NCI-H128 (cell line): ENCODE data around the gene TXNDC17.
"Not testable (repeated sequence)": the region's sequence is repeated elsewhere in the genome, so short reads cannot be mapped to it uniquely, and the experiment has no call there.

ENCODE experiments used
- DNase-seq: peaks from one replicate; lab custom pipeline; 2025; ENCODE audit not compliant: unreplicated experiment; lab: John Stamatoyannopoulos, UW

TXNDC17 gene

DNA sequence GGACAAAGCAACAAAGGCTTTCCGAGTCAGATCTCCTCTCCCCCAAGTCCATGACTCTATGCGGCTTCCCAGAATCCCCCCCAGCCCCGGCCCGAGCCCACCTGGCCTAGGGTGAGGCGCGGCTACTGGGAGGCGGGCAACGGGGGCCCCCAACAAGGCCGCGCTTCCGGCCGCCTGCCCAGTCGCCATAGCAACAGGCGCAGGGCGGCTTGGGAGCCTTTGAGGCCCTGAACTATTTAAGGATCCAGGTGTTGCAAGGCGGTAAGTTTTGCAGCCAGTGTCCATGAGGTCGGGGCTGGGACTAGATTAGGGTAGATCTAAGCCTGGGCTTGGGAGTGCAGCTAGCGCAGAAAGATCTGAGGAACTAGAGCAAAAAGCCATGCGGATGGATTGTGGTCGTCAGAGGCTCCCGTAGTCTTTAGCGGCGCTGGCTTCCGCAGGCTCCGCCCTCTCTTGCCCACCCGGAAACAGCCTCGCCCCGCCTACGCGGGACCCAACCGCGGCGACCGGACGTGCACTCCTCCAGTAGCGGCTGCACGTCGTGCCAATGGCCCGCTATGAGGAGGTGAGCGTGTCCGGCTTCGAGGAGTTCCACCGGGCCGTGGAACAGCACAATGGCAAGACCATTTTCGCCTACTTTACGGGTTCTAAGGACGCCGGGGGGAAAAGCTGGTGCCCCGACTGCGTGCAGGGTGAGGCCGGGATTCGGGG lies at the start of gene TXNDC17, which contains the start of gene KIAA0753:
Gene TXNDC17 (plus strand): TSS at position 525 of the 711 bp plus-strand sequence. CDS start 23 bp downstream, at position 548.
Gene KIAA0753 (minus strand): TSS at position 176 of the 711 bp plus-strand sequence. CDS start 5,608 bp downstream, outside the sequence.
- peak; percentile 66 for DNase-seq

DNA sequence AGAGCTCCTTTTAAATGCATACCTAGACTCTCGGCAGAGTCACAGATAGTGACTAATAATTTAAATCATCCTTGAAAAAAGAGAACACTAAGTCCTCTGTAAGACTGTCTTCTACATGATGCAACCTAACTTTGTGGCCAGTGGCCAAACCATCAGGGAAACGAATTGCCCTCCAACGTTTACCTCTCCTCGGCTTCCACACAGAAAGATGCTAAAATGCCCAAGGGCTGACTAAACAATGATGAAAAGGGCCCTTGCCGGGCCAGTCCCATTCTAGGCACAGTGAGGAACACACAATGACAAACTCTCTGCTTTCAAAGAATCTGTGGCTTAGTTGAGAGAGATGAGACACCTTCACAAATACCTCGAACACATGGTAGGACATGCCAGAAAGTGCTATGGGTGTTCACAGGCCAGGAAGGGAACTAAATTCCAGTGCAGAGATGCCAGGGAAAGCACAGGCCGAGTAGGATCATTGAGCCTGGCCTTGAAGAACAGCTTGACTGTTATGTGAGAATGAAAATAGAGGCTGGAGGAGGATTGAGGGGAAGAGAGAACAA lies 49.2 kb upstream of the TXNDC17 start:
- no peak for DNase-seq

GRCh38 chr17:6592173-6592572 lies 48.7 kb upstream of the TXNDC17 start:
- DNase-seq = no peak

- not testable (repeated sequence) for DNase-seq
Measured at GRCh38 chr17:6593371-6593770, 47.5 kb upstream of the TXNDC17 start.

GRCh38 chr17:6596081-6596480 lies 44.8 kb upstream of the TXNDC17 start:
- DNase-seq = no peak

GRCh38 chr17:6596511-6596910 lies 44.3 kb upstream of the TXNDC17 start:
- DNase-seq = no peak

DNA sequence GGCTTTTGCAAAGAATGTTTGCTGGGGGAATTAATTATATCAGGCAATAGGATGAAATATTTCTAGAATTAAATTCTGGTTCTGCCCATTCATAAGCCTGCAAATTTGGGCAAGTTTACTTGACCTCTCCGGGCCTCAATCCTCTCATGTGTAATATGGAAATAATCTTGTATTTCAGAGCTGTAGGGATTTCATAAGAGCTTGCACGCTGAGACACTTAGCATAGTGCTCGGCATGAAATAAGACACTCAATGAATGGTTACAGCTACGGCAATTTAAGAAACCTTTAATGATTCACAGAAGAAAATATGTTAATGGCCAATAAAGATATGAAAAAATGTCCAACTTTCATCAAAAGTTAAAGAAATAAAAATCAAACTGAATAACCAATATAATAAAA lies 43.9 kb upstream of the TXNDC17 start:
- DNase-seq = no peak

DNA sequence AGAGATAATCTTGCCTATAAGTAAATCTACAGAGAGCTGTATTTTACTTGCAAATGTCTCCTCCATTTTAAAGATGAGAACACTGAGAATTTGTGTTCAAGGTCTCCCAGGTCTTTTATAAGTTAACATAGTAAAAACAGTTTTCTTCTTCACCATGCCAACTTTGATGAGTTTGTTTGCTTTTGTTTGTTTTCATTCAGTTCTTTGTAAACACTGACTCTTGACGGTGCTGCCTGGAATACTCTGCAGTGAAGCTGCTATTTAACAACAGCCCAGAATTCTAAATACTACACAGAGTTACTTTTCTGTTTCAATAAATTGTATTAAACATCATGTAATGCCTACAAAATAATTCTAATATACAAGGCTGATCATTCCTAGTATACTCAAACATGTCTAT lies 43.1 kb upstream of the TXNDC17 start:
- no peak for DNase-seq

GRCh38 chr17:6599364-6599763 lies 41.5 kb upstream of the TXNDC17 start:
- no peak for DNase-seq

DNA sequence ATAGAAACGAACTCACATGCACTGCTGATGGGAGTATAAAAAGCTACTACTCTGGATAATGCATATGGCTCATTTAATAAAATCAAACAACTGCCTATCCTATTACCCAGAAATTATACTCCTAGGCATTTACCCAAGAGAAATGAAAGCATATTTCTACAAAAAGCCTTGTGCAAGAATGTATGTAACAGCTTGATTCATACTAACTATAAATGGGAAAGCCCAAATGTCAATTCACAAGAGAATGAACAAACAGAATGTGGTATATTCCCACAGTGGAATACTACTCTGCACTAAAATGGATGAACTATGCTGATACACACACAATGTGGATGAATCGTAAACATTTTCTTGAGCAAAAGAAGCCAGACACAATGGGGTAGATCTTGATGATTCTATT lies 38.7 kb upstream of the TXNDC17 start:
- no peak for DNase-seq

GRCh38 chr17:6603744-6604325 lies 37.0 kb upstream of the TXNDC17 start:
- DNase-seq = no peak

DNA sequence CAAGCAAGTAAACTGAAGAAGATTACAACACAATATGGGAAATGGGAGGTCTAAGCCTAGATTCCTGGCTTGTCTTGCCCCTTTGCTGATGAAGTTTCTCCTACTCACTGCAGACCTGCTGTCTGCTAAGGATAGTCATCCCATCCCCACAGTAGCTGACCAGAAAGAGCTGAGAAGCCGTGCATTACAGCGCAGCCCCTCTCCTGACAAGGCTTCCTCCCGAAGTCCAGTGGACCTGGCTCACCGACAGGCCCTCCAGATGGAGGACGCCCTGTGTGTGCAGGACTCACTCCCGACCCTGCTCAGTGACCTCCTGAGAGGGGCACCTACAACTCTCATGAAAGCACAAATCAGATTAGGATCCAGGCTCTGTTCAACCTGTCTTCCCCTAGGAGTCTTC lies 35.7 kb upstream of the TXNDC17 start:
- DNase-seq = no peak

DNA sequence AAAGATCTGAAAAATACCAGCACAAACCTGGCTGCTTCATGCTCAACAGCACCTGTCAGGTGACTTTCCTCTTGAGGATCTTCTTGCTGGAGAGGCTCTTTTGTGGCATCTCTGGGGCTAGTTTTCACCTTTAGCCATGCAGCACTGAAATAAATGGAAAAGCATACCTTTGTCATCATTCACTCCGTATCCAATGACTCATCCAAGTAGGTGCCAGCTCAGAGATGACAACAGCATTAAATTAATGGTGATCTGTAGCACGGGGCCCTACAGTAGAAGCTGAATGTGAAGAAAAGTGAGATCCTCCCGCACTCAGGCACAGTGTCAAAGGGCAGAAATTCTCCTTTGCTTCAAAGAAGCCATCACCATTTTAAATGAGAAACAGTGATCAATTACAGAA lies 32.5 kb upstream of the TXNDC17 start:
- DNase-seq = no peak

DNA sequence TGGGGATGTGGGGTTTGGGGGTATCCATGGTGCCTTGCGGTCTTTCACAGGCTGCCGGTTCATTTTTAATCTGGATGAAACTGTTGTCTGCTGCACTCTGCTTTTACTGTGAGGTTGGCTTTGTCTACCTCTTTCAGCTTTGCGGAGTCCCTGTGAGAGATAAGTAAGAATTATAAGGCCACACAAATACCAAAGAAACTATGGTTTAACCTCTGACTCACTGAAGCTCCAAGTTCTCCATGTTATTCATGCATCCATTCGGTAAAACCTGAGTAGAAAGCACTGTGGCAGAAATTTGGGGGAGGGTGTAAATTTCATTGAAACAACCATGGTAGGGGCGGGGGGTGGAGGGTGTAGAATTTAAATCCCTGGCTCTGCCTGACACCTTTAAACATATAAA lies 30.8 kb upstream of the TXNDC17 start:
- DNase-seq = no peak

GRCh38 chr17:6611231-6611630 lies 29.6 kb upstream of the TXNDC17 start:
- DNase-seq = no peak

GRCh38 chr17:6623941-6624340 lies 16.9 kb upstream of the TXNDC17 start:
- DNase-seq = no peak

DNA sequence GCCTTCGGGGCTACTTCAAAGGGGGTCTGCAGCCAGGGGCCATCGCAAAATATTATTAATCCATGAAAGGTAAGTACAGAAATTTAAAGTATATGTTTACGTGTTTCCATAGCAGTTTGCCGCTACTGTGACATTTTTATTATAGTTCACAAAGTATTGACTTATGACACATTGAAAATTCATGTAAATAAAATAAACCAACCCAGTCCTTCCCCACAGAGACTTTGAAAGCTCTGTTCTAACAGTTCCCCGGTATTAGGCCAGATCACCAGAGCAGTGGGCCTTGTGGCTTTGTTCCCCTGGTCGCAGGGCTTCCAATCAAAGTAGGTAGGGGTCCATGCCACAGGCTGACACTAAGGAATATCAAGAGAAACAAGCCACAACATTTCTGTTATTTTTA lies 14.2 kb upstream of the TXNDC17 start:
- DNase-seq = no peak

GRCh38 chr17:6627019-6627418 lies 13.8 kb upstream of the TXNDC17 start:
- no peak for DNase-seq

DNA sequence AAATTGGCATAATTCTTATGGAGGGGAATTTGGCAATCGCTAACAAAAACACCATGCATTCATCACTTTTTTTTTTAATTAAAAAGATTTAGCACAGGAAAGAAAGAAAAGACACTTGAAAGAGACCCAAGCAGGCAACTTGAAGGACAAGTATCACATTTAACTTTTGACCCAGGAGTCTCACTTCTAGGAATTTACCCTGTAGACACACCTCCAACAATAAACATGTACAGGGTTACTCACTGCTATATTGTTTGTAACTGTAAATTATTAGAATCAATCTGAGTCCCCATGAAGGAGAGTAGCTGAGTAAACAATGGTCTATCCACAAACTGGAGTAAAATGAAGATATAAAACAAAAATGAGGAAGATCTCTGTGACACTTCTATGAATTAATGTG lies 10.5 kb upstream of the TXNDC17 start:
- no peak for DNase-seq

GRCh38 chr17:6632530-6632929 lies 8.3 kb upstream of the TXNDC17 start:
- no peak for DNase-seq

GRCh38 chr17:6633263-6633662 lies 7.6 kb upstream of the TXNDC17 start:
- DNase-seq = no peak

- no peak for DNase-seq
Measured at GRCh38 chr17:6636105-6636504, 4.8 kb upstream of the TXNDC17 start.
